GM12878 (cell line): ENCODE data around the gene TBC1D32. TPM values are rescaled to one million over a fixed set of nuclear protein-coding genes. Genes with fewer than 3 reads are reported as not detected.

ENCODE experiments used
- ATAC-seq: fragments of 200-7000 bp; cut with Tn5 transposase; 3 replicates; pipeline ENCODE4 v1.9.1; 2020; ENCODE audit warnings: mild to moderate bottlenecking, moderate library complexity
- BruUV-seq: library from RNA; stranded (reverse); fragments of 400-500 nt; replicated peaks from 2 replicates; lab custom pipeline; 2021; lab: Mats Ljungman, UMichigan
- CTCF ChIA-PET: fragments of 300-600 bp; sonication (Branson Sonifier 250); formaldehyde crosslinking; extraction: SDS; loops from one replicate; lab custom pipeline; 2021; ENCODE audit warnings: inconsistent platforms; lab: Yijun Ruan, JAX
- POLR2A ChIA-PET: fragments of 350-600 bp; formaldehyde crosslinking; extraction: SDS; loops from one replicate; lab custom pipeline; 2021; ENCODE audit warnings: inconsistent platforms; lab: Charles Lee
- RAD21 ChIA-PET: fragments of 300-600 bp; sonication (Branson Sonifier 250); formaldehyde crosslinking; loops from one replicate; lab custom pipeline; 2023; ENCODE audit warnings: antibody characterized with exemption; ENCODE audit not compliant: unreplicated experiment; lab: Charles Lee
- SMC1A ChIA-PET: fragments of 300-600 bp; sonication (Branson Sonifier 250); formaldehyde crosslinking; loops from one replicate; lab custom pipeline; 2023; ENCODE audit not compliant: unreplicated experiment, uncharacterized antibody; lab: Charles Lee
- DNase-seq: peaks from one replicate; pipeline ENCODE4 v3.0.0-alpha.2; 2011; ENCODE audit warnings: low read depth, low spot score
- FAIRE-seq: peaks from 3 replicates; lab custom pipeline; 2011; peaks lifted over from hg19 to GRCh38; lab: Jason Lieb, UNC
- H2AFZ ChIP-seq: 2 replicates; pipeline ENCODE4 v1.6.0; 2011; ENCODE audit warnings: low read depth, low read length, control low read depth; ENCODE audit not compliant: control insufficient read depth
- H3K27ac ChIP-seq: 2 replicates; pipeline ENCODE4 v1.5.1; 2011; ENCODE audit warnings: control low read depth; ENCODE audit not compliant: control insufficient read depth, insufficient read depth
- H3K27me3 ChIP-seq, 2 experiments: replicated peaks in 1 of 2; 2 replicates each; pipeline versions ENCODE4 v1.6.0 to v1.6.1; 2011; ENCODE audit warnings: low read length in 1 of 2; ENCODE audit not compliant: control insufficient read depth in 2 of 2, insufficient read depth in 2 of 2
- H3K36me3 ChIP-seq, 2 experiments: 2 replicates each; pipeline ENCODE4 v1.5.1; 2011; ENCODE audit warnings: low read length in 1 of 2; ENCODE audit not compliant: control insufficient read depth in 2 of 2, insufficient read depth in 2 of 2
- H3K4me1 ChIP-seq: 2 replicates; pipeline ENCODE4 v1.6.1; 2011; ENCODE audit warnings: mild to moderate bottlenecking, low read length, moderate library complexity, mixed read lengths; ENCODE audit not compliant: control insufficient read depth, insufficient read depth
- H3K4me2 ChIP-seq: 2 replicates; pipeline ENCODE4 v1.6.0; 2011; ENCODE audit warnings: control low read depth; ENCODE audit not compliant: control insufficient read depth, insufficient read depth
- H3K4me3 ChIP-seq: fragments of 200-600 bp; sonication (generic); 2 replicates; pipeline ENCODE4 v1.5.1; 2016
- H3K79me2 ChIP-seq: 2 replicates; pipeline ENCODE4 v1.6.0; 2011; ENCODE audit warnings: low read length; ENCODE audit not compliant: control insufficient read depth, insufficient read depth
- H3K9ac ChIP-seq: 2 replicates; pipeline ENCODE4 v1.8.0; 2011; ENCODE audit warnings: low read length, control low read depth, mixed read lengths; ENCODE audit not compliant: control insufficient read depth, insufficient read depth
- H3K9me3 ChIP-seq: replicated peaks from 3 replicates; pipeline ENCODE4 v1.5.1; 2011; ENCODE audit warnings: mild to moderate bottlenecking, low read length; ENCODE audit not compliant: control insufficient read depth, insufficient read depth
- H4K20me1 ChIP-seq: 2 replicates; pipeline ENCODE4 v1.6.0; 2011; ENCODE audit not compliant: control insufficient read depth, insufficient read depth
- CTCF ChIP-seq, 3 experiments: IDR thresholded peaks in 2 of 3; conservative IDR thresholded peaks in 1 of 3; 2 replicates each; pipeline ENCODE4 v1.5.1; 2011; ENCODE audit warnings: low read depth in 3 of 3, low read length in 3 of 3, mild to moderate bottlenecking in 3 of 3, control low read depth in 2 of 3, moderate library complexity in 2 of 3, inconsistent platforms in 1 of 3, mixed read lengths in 1 of 3; ENCODE audit not compliant: control insufficient read depth in 2 of 3, insufficient read depth in 1 of 3; ENCODE audit errors: extremely low read depth in 1 of 3
- DPF2 ChIP-seq: fragments of 450-650 bp; IDR thresholded peaks from 2 replicates; pipeline ENCODE4 v1.6.1; 2017; ENCODE audit warnings: mild to moderate bottlenecking
- FOXK2 ChIP-seq: fragments of 450-650 bp; IDR thresholded peaks from 2 replicates; pipeline ENCODE4 v1.6.1; 2017; ENCODE audit warnings: mild to moderate bottlenecking, moderate library complexity
- HDAC6 ChIP-seq: fragments of 200-600 bp; sonication (generic); IDR thresholded peaks from one replicate; pipeline ENCODE4 v1.8.0; 2017; ENCODE audit warnings: antibody characterized with exemption; ENCODE audit not compliant: unreplicated experiment
- MYC ChIP-seq: IDR thresholded peaks from 2 replicates; pipeline ENCODE4 v1.6.1; 2011; ENCODE audit warnings: mild to moderate bottlenecking, low read length, moderate library complexity, inconsistent platforms; ENCODE audit not compliant: insufficient read depth, insufficient replicate concordance, insufficient read length, severe bottlenecking
- NR2C1 ChIP-seq: fragments of 450-650 bp; IDR thresholded peaks from 2 replicates; pipeline ENCODE4 v1.6.1; 2017; ENCODE audit warnings: antibody characterized with exemption, mild to moderate bottlenecking, moderate library complexity
- RAD21 ChIP-seq: IDR thresholded peaks from 2 replicates; pipeline ENCODE4 v1.6.1; 2011; ENCODE audit warnings: mild to moderate bottlenecking, low read depth, low read length, moderate library complexity; ENCODE audit not compliant: insufficient read depth
- RB1 ChIP-seq: fragments of 450-650 bp; formaldehyde crosslinking; IDR thresholded peaks from 2 replicates; pipeline ENCODE4 v1.6.1; 2017; ENCODE audit warnings: mild to moderate bottlenecking, borderline replicate concordance
- SMC3 ChIP-seq: IDR thresholded peaks from 2 replicates; pipeline ENCODE4 v1.6.1; 2011; ENCODE audit warnings: low read length, improper control_type of control experiment, borderline replicate concordance
- TBL1XR1 ChIP-seq: IDR thresholded peaks from 2 replicates; pipeline ENCODE4 v1.6.1; 2012; ENCODE audit warnings: low read depth, low read length, improper control_type of control experiment
- ZBTB33 ChIP-seq: fragments of 450-650 bp; IDR thresholded peaks from 2 replicates; pipeline ENCODE4 v1.6.1; 2017; ENCODE audit warnings: mild to moderate bottlenecking
- WGBS: methylation state at CpG from one replicate; pipeline ENCODE4 v1.1.6; 2016; ENCODE audit warnings: low lambda C conversion rate; ENCODE audit not compliant: insufficient replicate concordance, insufficient coverage; ENCODE audit errors: missing lambda C conversion rate; 5-methylcytosine and 5-hydroxymethylcytosine counted together
- in situ Hi-C: fragments of 300-500 bp; cut with MboI; formaldehyde crosslinking; loops from 9 replicates; pipeline ENCODE4 v1.14.3; 2018; ENCODE audit warnings: mixed read lengths
- intact Hi-C: fragments of 100-400 bp; cut with micrococcal nuclease; formaldehyde crosslinking; loops from one replicate; pipeline ENCODE4 v1.14.2; 2022; ENCODE audit not compliant: unreplicated experiment
- polyA plus RNA-seq, 11 experiments: library from polyadenylated mRNA; depleted of rRNA in 4 of 11; unstranded in 6 of 11; stranded (reverse) in 5 of 11; fragments of >200 nt; fragmentation: Nextera tagmentation in 4 of 11; fragmentation: Illumina TruSeq in 1 of 11; extraction: Ambion mirVana in 4 of 11; extraction: Trizol in 1 of 11; gene quantifications; 1 replicate in 1 of 11; 2 replicates in 10 of 11; pipeline versions ENCODE4 v1.2.1 to v1.2.3, GENCODE V29; 2011 to 2016; ENCODE audit warnings: inconsistent platforms in 2 of 11, missing spikeins in 2 of 11, low read depth in 1 of 11
- total RNA-seq, 4 experiments: library from RNA; depleted of rRNA in 3 of 4; stranded (reverse); fragments of >200 nt in 3 of 4; fragmentation: Illumina TruSeq in 1 of 4; extraction: Trizol in 1 of 4; gene quantifications; 2 replicates each; pipeline versions ENCODE4 v1.2.1 to v1.2.3, GENCODE V29; 2013 to 2021
- TF ChIP-seq, protein P1 (sequence below): IDR thresholded peaks from 2 replicates; pipeline ENCODE4 v1.6.1; 2012; ENCODE audit warnings: low read length, inconsistent platforms
- TF ChIP-seq, protein P2 (sequence below): fragments of 450-650 bp; IDR thresholded peaks from 2 replicates; pipeline ENCODE4 v1.6.1; 2017; ENCODE audit warnings: mild to moderate bottlenecking, low read depth, inconsistent platforms; ENCODE audit not compliant: poor library complexity, severe bottlenecking

Gene TBC1D32
- total and polyA plus RNA-seq, 10 of the 15 experiments (the other 5 are each of a cell fraction or from before 2014, with no cell fraction given) = 2.2 to 10.2 (median 4.1) TPM

GRCh38 chr6:121055572-121056163 is 278.6 kb downstream of the TBC1D32 start:
- peak; percentile 86 for ATAC-seq

More at GRCh38 chr6:121055572-121056163, 278.6 kb downstream of the TBC1D32 start:
- FAIRE-seq = peak; percentile 86
- Histone ChIP-seq H3K27me3 (no peaks in the 10 kb centered on the region), H3K36me3 (no peaks in the 10 kb centered on the region), H3K9ac (no peak overlapping the region), H3K9me3 (no peaks in the 10 kb centered on the region), H2AFZ (no peak overlapping the region), H3K4me3 (no peak overlapping the region), H3K4me2 (no peak overlapping the region), H3K27ac (no peak overlapping the region), H3K4me1 (no peaks in the 10 kb centered on the region), H3K79me2 (no peaks in the 10 kb centered on the region), H4K20me1 (no peaks in the 10 kb centered on the region)
- RAD21 ChIA-PET = interaction anchor here (0.6 to 4.3 kb wide), 4 partner anchors 19 to 249 kb away, joined by 3 to 49 read pairs (median 3); no protein-coding TSS in a partner anchor
- SMC1A ChIA-PET = interaction anchor here (0.8 to 2.2 kb wide), 5 partner anchors 35 to 978 kb away, joined by 3 to 22 read pairs (median 3); no protein-coding TSS in a partner anchor
- CTCF ChIA-PET = interaction anchor here (0.6 to 4.0 kb wide), 15 partner anchors 16 to 1182 kb away, joined by 3 to 87 read pairs (median 4); no protein-coding TSS in a partner anchor
- intact Hi-C loops = loop anchor here (1.0 to 5.0 kb wide), 6 partner anchors 167 to 977 kb away; no protein-coding TSS in a partner anchor
- TF ChIP-seq NR2C1 (no peak), DPF2 (no peak), FOXK2 (no peak), RB1 (no peak), TBL1XR1 (peak; percentile 26; the same call in 1 of the 2 replicates), HDAC6 (no peak), ZBTB33 (no peak), CTCF (IDR thresholded peaks at IDR 0.05 in 2 of 3, conservative IDR thresholded peaks at IDR 0.05 in 1 of 3; ENCODE audit: control insufficient read depth in 2 of 3, extremely low read depth in 1 of 3, insufficient read depth in 1 of 3, low read depth in 3 of 3, low read length in 3 of 3) (peak; percentile 63 to 72 (median 66)), RAD21 (peak; percentile 81), MYC (no peak), SMC3 (peak; percentile 83)
- TF ChIP-seq, protein P1, sequence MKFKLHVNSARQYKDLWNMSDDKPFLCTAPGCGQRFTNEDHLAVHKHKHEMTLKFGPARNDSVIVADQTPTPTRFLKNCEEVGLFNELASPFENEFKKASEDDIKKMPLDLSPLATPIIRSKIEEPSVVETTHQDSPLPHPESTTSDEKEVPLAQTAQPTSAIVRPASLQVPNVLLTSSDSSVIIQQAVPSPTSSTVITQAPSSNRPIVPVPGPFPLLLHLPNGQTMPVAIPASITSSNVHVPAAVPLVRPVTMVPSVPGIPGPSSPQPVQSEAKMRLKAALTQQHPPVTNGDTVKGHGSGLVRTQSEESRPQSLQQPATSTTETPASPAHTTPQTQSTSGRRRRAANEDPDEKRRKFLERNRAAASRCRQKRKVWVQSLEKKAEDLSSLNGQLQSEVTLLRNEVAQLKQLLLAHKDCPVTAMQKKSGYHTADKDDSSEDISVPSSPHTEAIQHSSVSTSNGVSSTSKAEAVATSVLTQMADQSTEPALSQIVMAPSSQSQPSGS = no peak
- TF ChIP-seq, protein P2, sequence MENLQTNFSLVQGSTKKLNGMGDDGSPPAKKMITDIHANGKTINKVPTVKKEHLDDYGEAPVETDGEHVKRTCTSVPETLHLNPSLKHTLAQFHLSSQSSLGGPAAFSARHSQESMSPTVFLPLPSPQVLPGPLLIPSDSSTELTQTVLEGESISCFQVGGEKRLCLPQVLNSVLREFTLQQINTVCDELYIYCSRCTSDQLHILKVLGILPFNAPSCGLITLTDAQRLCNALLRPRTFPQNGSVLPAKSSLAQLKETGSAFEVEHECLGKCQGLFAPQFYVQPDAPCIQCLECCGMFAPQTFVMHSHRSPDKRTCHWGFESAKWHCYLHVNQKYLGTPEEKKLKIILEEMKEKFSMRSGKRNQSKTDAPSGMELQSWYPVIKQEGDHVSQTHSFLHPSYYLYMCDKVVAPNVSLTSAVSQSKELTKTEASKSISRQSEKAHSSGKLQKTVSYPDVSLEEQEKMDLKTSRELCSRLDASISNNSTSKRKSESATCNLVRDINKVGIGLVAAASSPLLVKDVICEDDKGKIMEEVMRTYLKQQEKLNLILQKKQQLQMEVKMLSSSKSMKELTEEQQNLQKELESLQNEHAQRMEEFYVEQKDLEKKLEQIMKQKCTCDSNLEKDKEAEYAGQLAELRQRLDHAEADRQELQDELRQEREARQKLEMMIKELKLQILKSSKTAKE = no peak
- DNase-seq = peak; percentile 4
- in situ Hi-C loops = loop anchor here (5.0 kb wide), 1 partner anchor 252 kb away; no protein-coding TSS in a partner anchor
- 35% methylated on average over 4 of the region's 4 CpGs for WGBS
- POLR2A ChIA-PET = no interaction called here
- no TSS peak for BruUV-seq
